GM12801 (cell line): ENCODE measurements around the gene CER1.

ENCODE experiments used
- TF ChIP-seq, protein P1 (sequence below): IDR thresholded peaks from one replicate; pipeline ENCODE4 v1.5.1; 2011; ENCODE audit warnings: control low read depth; ENCODE audit not compliant: insufficient read length; ENCODE audit errors: extremely low read depth

The CER1 gene

DNA sequence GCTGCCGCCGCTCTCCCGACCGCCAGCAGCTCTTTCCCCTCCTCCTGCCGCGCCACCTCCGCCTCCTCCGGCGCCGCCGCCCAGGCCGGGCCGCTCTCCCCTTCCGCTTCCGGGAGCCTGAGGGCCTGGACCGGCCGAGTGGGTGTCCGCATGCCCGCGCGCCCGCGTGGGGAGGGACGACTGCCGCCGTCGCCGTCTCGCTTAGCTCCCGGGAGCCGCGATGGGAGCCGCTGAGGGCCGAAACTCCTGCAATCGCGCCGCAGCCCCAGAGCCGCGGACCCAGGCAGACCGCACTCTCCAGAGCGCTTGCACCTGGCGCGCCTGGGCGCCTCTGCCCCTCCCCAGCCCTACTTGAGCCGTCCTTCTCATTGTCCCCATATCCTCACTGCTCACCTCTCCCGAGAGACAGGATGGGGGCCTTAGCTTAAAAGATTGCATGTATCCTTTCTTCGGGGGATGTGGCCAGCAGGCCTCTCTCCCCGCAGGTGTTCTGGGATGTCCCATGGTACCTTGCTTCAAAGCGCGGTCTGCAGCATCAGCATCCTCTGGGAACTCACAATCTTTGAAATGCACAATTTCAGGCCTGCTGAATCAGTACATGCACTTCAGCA, 29.2 kb downstream of the CER1 start, which contains the start of gene ZDHHC21:
Gene ZDHHC21 (minus strand): TSS at position 182 of the 611 bp plus-strand sequence. CDS start 19,092 bp downstream, outside the sequence.
- TF ChIP-seq, protein P1, sequence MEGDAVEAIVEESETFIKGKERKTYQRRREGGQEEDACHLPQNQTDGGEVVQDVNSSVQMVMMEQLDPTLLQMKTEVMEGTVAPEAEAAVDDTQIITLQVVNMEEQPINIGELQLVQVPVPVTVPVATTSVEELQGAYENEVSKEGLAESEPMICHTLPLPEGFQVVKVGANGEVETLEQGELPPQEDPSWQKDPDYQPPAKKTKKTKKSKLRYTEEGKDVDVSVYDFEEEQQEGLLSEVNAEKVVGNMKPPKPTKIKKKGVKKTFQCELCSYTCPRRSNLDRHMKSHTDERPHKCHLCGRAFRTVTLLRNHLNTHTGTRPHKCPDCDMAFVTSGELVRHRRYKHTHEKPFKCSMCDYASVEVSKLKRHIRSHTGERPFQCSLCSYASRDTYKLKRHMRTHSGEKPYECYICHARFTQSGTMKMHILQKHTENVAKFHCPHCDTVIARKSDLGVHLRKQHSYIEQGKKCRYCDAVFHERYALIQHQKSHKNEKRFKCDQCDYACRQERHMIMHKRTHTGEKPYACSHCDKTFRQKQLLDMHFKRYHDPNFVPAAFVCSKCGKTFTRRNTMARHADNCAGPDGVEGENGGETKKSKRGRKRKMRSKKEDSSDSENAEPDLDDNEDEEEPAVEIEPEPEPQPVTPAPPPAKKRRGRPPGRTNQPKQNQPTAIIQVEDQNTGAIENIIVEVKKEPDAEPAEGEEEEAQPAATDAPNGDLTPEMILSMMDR = no peak

DNA sequence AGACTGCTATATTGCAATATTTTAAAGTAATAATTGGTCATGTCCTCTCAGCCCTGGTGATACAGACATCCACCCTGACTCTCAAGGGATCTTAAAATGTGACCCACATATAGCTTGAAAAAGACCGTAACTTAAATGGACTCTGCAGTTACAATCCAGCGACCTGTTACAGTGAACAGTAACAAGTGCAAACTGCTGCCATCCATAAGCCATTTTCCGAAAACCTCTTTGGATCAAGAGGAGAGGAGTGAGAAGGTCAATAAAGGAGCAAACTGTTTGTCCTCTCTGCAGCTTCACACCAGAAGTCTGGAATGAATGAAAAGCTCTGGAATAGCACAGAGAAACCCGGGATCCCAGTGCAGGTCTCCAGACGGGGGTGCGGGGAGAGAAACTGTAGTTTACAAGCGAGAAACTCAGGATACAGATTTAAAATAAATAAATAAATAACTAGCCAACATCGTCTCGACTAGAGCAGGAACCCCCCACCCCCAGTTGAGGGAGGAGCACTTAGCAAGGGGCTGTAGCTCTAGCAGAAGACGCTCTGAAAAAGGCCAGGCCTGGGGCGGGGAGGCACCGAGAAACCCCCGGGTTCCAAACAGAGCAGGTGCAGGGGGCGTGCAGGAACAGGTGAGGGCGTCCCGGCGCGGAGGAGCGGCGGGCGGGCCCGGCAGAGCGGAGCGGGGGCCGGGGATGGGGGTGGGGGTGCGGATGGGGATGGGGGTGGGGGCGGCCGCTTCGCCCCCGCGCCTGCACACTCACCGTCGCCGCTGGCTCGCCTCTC, 29.9 kb downstream of the CER1 start:
- TF ChIP-seq, protein P1 = no peak

DNA sequence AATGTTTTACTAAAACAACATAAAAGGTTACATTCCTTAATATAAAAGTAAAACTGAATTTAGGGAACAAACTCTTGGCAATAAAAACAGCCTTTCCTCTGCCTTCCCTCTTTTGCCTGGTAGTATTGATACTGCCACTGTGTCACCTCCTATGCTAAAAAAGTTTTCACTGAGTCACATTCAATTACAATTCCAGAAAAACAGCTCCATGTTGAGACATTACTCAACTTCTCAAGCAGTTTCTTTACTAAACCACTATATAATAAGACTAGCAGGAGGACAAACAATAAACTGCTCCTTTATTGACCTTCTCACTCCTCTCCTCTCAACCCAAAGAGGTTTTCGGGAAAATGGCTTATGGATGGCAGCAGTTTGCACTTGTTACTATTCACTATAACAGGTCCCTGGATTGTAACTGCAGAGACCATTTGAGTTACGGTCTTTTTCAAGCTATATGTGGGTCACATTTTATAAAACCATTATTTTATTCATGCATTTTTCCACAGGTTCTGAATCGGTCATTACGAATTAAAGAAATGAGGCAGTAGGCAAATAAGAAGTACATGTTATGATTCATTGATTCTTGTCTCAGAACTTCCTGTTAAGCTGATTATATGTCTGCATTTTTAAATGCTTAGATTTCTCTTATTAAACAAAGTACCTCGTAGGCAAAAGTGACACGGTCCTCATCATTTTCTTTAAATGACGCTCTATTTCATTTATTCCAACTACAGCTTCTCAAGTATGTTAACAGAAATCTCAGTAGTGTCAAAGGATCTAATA, 31.4 kb downstream of the CER1 start:
- TF ChIP-seq, protein P1 = no peak

DNA sequence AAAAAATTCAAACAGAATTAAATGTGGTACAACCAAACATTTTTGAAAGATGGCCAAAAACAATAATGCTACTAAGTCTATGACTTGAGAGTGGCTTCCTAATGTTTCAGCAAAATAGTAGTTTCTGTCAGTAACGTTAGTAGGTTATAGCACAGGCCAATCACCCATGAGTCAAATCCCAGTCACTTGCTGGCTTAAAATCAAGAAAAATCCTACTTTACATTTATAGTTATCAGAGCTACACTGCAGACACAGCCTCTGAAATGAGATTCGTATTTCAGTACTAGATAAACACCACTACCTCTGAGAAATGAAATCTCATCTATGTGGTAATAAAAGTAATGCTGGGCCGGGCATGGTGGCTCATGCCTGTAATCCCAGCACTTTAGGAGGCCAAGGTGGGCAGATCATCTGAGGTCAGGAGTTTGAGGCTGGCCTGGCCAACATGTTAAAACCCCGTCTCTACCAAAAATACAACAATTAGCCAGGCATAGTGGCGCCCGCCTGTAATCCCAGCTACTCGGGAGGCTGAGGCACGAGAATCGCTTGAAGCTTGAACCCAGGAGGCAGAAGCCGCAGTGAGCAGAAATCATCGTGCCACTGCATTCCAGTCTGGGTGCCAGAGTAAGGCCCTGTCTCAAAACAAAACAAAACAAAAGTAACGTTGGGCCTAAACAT, 35.4 kb downstream of the CER1 start:
- TF ChIP-seq, protein P1 = no peak

DNA sequence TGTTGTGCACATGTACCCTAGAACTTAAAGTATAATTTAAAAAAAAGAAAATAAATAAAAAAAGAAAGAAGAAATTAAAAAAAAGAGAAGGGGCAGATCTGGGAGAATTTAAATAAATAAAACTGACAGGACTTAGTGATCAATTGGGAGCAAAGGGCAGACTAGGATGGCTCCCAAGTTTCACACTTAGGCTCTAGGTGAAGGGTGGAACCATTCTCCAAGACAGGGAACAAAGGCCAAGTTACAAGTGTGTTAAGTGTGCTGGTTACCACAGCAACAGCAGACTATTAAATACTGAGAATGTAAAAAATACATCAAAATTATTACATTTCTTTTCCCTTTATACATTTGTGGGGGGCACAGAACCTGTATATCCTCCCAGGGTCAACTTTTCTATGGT, 36.4 kb downstream of the CER1 start:
- TF ChIP-seq, protein P1 = no peak

DNA sequence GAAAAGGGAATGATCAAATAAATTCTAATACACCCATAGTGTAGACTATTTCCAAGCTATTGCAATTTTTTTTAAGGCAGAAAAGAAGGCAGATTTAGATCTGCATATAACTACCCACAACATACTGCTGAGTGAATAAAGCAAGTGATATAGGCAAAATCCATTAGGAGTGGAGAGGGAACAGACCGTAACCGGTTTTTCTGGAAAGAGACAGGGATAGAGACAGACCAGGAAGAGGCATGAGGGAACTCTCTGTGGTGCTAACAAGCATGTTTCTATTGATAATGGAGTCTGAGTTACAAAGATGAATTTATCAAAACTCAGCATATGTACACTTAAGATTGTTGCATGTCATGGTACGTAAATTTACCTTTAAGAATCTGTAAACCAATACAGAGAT, 43.8 kb downstream of the CER1 start:
- TF ChIP-seq, protein P1 = no peak

DNA sequence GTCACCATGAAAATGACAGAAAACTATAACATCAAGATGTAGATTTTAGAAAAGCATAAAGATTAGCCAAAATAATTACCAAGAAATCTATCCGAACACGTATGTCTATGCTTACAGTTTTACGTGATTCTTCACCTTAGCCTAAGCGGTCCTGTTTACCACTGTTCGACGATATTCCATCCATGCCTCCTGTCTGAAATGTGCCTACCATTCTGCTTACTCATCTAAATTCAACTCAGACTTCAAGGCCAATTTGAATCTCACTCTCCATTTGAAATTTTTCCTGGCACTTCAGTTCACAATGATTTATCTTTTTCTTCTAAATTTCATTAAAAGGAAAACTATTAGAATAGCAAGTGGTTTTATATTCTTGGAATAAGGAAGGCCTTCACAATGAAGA, 44.7 kb downstream of the CER1 start:
- TF ChIP-seq, protein P1 = no peak
